Epithelial cell of esophagus (primary cell): ENCODE results near the gene NUDT2.
"Not testable (repeated sequence)": the region's sequence is repeated elsewhere in the genome, so short reads cannot be mapped to it uniquely, and the experiment has no call there.

ENCODE experiments used
- DNase-seq: peaks from one replicate; pipeline ENCODE4 v3.0.0; 2010; ENCODE audit warnings: low read depth
- H3K4me3 ChIP-seq: 2 replicates; pipeline ENCODE4 v1.5.1; 2011; ENCODE audit warnings: mild to moderate bottlenecking, low read length, control low read depth
- TF ChIP-seq, protein P1 (sequence below): IDR thresholded peaks from 2 replicates; pipeline ENCODE4 v1.5.1; 2011; ENCODE audit warnings: low read depth, mild to moderate bottlenecking, low read length, control low read depth, inconsistent platforms; ENCODE audit not compliant: insufficient read depth; ENCODE audit errors: missing control alignments

NUDT2 gene

DNA sequence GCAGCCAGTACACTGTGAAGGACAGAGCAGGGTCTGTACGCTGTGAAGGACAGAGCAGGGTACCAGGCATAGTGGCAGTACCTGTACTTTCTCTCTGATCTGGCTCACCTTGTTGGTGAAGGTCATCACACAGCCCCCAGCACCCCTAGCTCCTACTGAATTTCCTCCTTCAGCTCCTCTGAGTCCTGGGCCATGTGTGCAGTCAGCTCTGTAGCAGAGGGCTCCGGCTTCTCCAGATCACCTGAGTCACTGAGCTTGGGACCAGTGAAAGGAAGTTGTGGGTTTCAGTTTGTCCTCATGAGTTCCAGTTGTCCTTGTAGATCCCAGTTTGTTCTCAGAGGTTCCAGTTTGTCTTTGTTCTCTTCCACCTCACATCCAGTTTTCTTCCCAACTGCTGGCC, 5.5 kb downstream of the NUDT2 start:
- TF ChIP-seq, protein P1, sequence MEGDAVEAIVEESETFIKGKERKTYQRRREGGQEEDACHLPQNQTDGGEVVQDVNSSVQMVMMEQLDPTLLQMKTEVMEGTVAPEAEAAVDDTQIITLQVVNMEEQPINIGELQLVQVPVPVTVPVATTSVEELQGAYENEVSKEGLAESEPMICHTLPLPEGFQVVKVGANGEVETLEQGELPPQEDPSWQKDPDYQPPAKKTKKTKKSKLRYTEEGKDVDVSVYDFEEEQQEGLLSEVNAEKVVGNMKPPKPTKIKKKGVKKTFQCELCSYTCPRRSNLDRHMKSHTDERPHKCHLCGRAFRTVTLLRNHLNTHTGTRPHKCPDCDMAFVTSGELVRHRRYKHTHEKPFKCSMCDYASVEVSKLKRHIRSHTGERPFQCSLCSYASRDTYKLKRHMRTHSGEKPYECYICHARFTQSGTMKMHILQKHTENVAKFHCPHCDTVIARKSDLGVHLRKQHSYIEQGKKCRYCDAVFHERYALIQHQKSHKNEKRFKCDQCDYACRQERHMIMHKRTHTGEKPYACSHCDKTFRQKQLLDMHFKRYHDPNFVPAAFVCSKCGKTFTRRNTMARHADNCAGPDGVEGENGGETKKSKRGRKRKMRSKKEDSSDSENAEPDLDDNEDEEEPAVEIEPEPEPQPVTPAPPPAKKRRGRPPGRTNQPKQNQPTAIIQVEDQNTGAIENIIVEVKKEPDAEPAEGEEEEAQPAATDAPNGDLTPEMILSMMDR: no peak
- H3K4me3 ChIP-seq: no peak overlapping the region
- no peak for DNase-seq

DNA sequence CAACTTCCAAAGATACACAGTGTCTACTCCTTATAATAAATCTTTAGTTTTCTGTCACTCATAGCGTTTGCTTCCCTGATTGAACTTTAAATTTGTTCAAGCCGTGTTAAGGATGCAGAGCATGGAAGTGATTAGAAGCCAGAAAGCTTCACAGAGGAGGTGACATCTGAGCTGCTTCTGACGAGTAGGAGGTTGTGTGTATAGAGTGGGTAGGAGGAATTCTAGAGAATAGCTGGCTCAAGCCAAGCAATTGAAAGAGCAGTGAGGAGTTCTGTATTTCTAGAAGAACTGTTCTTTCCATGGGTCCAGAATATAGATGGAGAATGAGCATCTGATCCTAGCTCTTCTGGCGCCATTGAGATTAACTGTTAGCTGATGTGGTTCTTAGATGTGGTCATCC, 6.0 kb downstream of the NUDT2 start:
- no peak overlapping the region for H3K4me3 ChIP-seq
- TF ChIP-seq, protein P1: no peak
- DNase-seq: no peak

DNA sequence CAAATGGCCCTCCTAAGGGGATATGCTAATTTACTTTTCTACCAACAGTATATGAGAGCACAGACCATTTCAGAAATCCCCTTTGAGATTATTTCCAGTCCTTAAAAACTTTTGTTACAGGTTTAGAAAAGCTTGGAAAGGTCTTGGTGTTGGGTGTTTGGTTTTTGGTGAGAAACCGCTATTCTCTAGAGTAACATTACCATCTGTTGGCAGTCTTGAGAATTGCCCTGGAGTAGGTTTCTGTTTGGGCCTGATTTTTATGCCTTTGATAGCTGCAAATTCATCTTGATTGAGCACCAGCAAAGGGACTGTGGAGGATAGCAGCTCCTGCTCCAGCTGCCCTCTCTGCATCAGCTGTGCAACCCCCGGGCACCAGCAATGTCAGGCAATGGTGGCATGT, 8.0 kb downstream of the NUDT2 start:
- peak; percentile 13 for DNase-seq
- TF ChIP-seq, protein P1: peak; percentile 15
- no peak overlapping the region for H3K4me3 ChIP-seq

DNA sequence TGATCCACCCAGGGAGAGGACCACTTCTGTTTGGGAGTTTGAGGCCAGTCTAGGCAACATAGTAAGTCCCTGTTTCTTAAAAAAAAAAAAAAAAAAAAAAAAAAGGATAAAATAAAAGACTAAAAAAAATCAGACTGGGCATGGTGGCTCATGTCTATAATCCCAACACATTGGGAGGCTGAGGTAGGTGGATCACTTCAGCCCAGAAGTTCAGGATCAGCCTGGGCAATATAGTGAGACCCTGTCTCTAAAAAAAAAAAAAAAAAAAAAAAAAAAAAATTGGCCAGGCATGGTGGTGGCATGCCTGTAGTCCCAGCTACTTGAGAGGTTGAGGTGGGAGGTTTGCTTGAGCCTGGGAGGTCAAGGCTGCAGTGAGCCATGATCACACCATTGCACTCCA, 8.7 kb downstream of the NUDT2 start:
- not testable (repeated sequence) for H3K4me3 ChIP-seq, DNase-seq

DNA sequence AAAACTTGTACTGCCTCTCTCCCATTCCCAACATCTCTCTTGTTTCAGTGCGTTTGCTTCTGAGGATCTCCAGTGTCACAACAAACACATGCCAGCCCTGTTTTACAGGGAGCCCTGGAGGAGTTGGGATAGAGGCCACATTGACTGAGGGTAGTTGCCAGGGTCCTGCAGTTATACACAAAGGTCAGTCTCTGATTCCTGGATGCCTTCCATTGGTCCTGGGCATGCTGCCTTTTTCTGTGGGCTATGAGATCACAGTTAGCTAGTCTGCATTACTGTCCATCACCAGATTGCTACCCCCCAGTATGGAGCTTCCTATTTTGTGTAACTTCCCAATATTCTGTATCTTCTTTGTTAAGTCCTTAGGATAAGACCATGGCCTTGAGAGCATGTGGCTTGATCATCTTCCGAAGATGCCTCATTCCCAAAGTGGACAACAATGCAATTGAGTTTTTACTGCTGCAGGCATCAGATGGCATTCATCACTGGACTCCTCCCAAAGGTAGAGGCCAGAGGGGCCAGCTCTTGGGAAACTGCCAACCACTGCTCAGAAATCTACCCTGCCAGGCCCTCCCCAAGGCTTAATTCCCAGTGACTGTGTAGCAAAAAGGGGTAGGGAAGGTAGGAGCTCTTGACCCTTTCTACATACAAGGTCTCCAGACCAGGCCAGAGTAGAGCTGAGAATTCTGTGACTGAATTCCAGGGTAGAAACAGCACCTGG, 9.5 kb downstream of the NUDT2 start:
- TF ChIP-seq, protein P1: no peak
- no peak for DNase-seq
- H3K4me3 ChIP-seq: no peak overlapping the region

DNA sequence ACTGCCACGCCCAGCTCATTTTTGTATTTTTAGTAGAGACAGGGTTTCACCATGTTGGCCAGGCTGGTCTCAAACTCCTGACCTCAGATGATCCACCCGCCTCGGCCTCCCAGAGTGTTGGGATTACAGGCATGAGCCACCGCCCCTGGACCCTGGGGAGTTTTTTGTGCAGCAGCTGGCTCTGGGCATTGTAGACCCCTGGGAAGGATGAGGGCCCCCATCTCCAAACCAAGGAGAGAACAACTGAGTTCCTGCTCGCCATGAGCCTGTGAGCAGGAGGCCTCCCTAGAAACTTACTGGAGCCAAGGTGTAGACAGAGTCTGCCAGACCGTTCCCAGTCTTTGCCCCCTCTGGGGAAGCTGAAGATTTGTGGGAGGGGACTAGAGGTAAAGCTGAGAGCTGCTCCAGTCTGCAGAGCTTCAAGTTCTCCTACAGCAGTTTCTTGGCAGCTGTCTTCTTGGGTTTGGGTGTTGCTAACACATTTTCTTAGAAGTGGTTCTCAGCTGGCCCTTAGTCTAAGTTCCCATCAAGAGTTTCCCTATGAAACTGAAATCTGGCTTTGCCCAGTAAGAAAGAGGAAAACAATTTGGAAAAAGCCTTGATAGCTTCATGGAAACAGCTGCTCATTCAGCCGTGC, 12.4 kb downstream of the NUDT2 start:
- H3K4me3 ChIP-seq: no peak overlapping the region
- TF ChIP-seq, protein P1: no peak
- no peak for DNase-seq

DNA sequence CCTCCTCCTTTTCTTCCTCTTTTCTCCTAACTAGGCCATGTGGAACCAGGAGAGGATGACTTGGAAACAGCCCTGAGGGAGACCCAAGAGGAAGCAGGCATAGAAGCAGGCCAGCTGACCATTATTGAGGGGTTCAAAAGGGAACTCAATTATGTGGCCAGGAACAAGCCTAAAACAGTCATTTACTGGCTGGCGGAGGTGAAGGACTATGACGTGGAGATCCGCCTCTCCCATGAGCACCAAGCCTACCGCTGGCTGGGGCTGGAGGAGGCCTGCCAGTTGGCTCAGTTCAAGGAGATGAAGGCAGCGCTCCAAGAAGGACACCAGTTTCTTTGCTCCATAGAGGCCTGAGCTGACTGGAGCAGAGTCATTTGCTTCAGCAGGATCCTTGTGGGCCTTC, 13.7 kb downstream of the NUDT2 start:
- H3K4me3 ChIP-seq: no peak overlapping the region
- TF ChIP-seq, protein P1: no peak
- no peak for DNase-seq
